CD4-positive, alpha-beta memory T cell (primary cell): Measurements from ENCODE around the gene PIGQ. TPM values are rescaled to one million over a fixed set of nuclear protein-coding genes. Genes with fewer than 3 reads are reported as not detected.

Experiments used
- CTCF ChIA-PET: fragments of 350-600 bp; sonication (Branson Sonifier 250); formaldehyde crosslinking; loops from one replicate; lab custom pipeline; 2021; ENCODE audit warnings: inconsistent platforms; ENCODE audit not compliant: partially characterized antibody; lab: Charles Lee
- POLR2A ChIA-PET: fragments of 350-600 bp; sonication (Branson Sonifier 250); formaldehyde crosslinking; loops from one replicate; lab custom pipeline; 2021; ENCODE audit not compliant: partially characterized antibody; lab: Charles Lee
- DNase-seq, 5 donors: peaks; one replicate each; pipeline versions ENCODE4 v3.0.0 to v3.0.0-alpha.2; 2020 to 2022; ENCODE audit warnings: mixed read lengths in 1 of 5
- H3K27ac ChIP-seq: one replicate; pipeline ENCODE4 v1.7.0; 2013; ENCODE audit warnings: low read depth, low read length
- H3K27me3 ChIP-seq: 2 replicates; pipeline ENCODE4 v1.7.0; 2013; ENCODE audit warnings: mild to moderate bottlenecking, low read length, moderate library complexity; ENCODE audit not compliant: insufficient read depth
- H3K36me3 ChIP-seq: 2 replicates; pipeline ENCODE4 v1.7.0; 2013; ENCODE audit warnings: mild to moderate bottlenecking, low read length, moderate library complexity; ENCODE audit not compliant: insufficient read depth
- H3K4me1 ChIP-seq: 2 replicates; pipeline ENCODE4 v1.7.0; 2013; ENCODE audit warnings: mild to moderate bottlenecking, low read length, moderate library complexity; ENCODE audit not compliant: insufficient read depth
- H3K4me3 ChIP-seq, 2 donors: one replicate each; pipeline ENCODE4 v1.7.0; 2013; ENCODE audit warnings: low read length in 2 of 2, mild to moderate bottlenecking in 1 of 2
- H3K9me3 ChIP-seq, 2 donors: one replicate each; pipeline ENCODE4 v1.7.0; 2013; ENCODE audit warnings: low read length in 2 of 2, control low read depth in 1 of 2; ENCODE audit not compliant: control insufficient read depth in 1 of 2
- H3K27ac Mint-ChIP-seq, 7 donors: one replicate each; pipeline ENCODE4 v1.8.0; 2020 to 2021; ENCODE audit warnings: mixed read lengths in 7 of 7, mild to moderate bottlenecking in 6 of 7, inconsistent platforms in 3 of 7, moderate library complexity in 3 of 7
- H3K27me3 Mint-ChIP-seq, 2 donors: one replicate each; pipeline ENCODE4 v1.8.0; 2020 to 2021; ENCODE audit warnings: mixed read lengths in 2 of 2
- H3K36me3 Mint-ChIP-seq, 2 donors: one replicate each; pipeline ENCODE4 v1.8.0; 2020 to 2021; ENCODE audit warnings: mixed read lengths in 2 of 2, inconsistent platforms in 1 of 2, mild to moderate bottlenecking in 1 of 2
- H3K4me1 Mint-ChIP-seq, 4 donors: one replicate each; pipeline ENCODE4 v1.8.0; 2020 to 2021; ENCODE audit warnings: mixed read lengths in 4 of 4, mild to moderate bottlenecking in 1 of 4
- H3K4me3 Mint-ChIP-seq, 8 donors: one replicate each; pipeline ENCODE4 v1.8.0; 2020 to 2021; ENCODE audit warnings: mixed read lengths in 8 of 8, mild to moderate bottlenecking in 7 of 8, moderate library complexity in 6 of 8, inconsistent platforms in 3 of 8
- H3K9me3 Mint-ChIP-seq, 8 donors: one replicate each; pipeline ENCODE4 v1.8.0; 2020 to 2021; ENCODE audit warnings: mixed read lengths in 8 of 8, mild to moderate bottlenecking in 5 of 8, inconsistent platforms in 3 of 8, moderate library complexity in 1 of 8
- intact Hi-C: fragments of 100-400 bp; cut with micrococcal nuclease; formaldehyde crosslinking; loops from one replicate; pipeline ENCODE4 v1.15.1; 2023
- polyA plus RNA-seq, 2 donors: library from polyadenylated mRNA; unstranded; fragments of 300-500 nt; fragmentation: Illumina TruSeq; gene quantifications; one replicate each; pipeline ENCODE4 v1.2.3, GENCODE V29; 2021
- total RNA-seq, 2 experiments: library from RNA; stranded (reverse); gene quantifications; one replicate each; pipeline ENCODE4 v1.2.3, GENCODE V29; 2021

PIGQ gene
- total and polyA plus RNA-seq, 4 experiments from 2014 or later: 7.2 to 63.3 (median 37.0) TPM

GRCh38 chr16:525123-525519, 44.6 kb upstream of the PIGQ start:
- Mint-ChIP-seq H3K27me3 (no peaks in the 10 kb centered on the region), H3K9me3 (peaks cover 0 to 2% (median 0%) of the 10 kb centered on the region in 8 donors), H3K36me3 (peaks cover 0 to 8% of the 10 kb centered on the region in 2 donors), H3K27ac (peak overlapping the region; percentile 59 to 92 (median 89)), H3K4me3 (peak overlapping the region in 4 of 8 donors; percentile 39 to 84 (median 62)), H3K4me1 (peaks cover 14 to 39% (median 25%) of the 10 kb centered on the region in 4 donors)
- POLR2A ChIA-PET: no interaction called here
- Histone ChIP-seq H3K27ac (peak overlapping the region; percentile 89), H3K4me3 (no peak overlapping the region), H3K4me1 (peaks cover 34% of the 10 kb centered on the region), H3K27me3 (no peaks in the 10 kb centered on the region), H3K9me3 (no peaks in the 10 kb centered on the region), H3K36me3 (peaks cover 5% of the 10 kb centered on the region)
- no peak for DNase-seq
- CTCF ChIA-PET: no interaction called here
- intact Hi-C loops: no loop called here

- intact Hi-C loops: no loop called here
- H3K27me3 Mint-ChIP-seq: no peaks in the 10 kb centered on the region
- Histone ChIP-seq H3K27me3 (no peaks in the 10 kb centered on the region), H3K4me3 (no peak overlapping the region), H3K36me3 (peaks cover 5% of the 10 kb centered on the region), H3K4me1 (peaks cover 40% of the 10 kb centered on the region), H3K27ac (peak overlapping the region; percentile 89), H3K9me3 (no peaks in the 10 kb centered on the region)
- H3K4me3 Mint-ChIP-seq: peak overlapping the region in 7 of 8 donors; percentile 21 to 84 (median 49)
- peaks cover 16 to 44% (median 29%) of the 10 kb centered on the region in 4 donors for H3K4me1 Mint-ChIP-seq
- peaks cover 0 to 2% (median 0%) of the 10 kb centered on the region in 8 donors for H3K9me3 Mint-ChIP-seq
- DNase-seq: peak in 2 of 5 donors; percentile 14 to 74
- peak overlapping the region; percentile 59 to 92 (median 89) for H3K27ac Mint-ChIP-seq
- H3K36me3 Mint-ChIP-seq: peaks cover 0 to 8% of the 10 kb centered on the region in 2 donors
- ChIA-PET CTCF (no interaction called here), POLR2A (interaction anchor here (1.6 to 2.1 kb wide), 2 partner anchors 28 to 170 kb away, joined by 3 to 8 read pairs; no protein-coding TSS in a partner anchor)
Measured at GRCh38 chr16:525520-526180, 44.1 kb upstream of the PIGQ start.

GRCh38 chr16:526181-527014, 43.4 kb upstream of the PIGQ start:
- H3K4me3 Mint-ChIP-seq: peak overlapping the region; percentile 76 to 90 (median 82)
- peak in 2 of 5 donors; percentile 23 to 28 for DNase-seq
- Histone ChIP-seq H3K36me3 (peaks cover 5% of the 10 kb centered on the region), H3K27me3 (no peaks in the 10 kb centered on the region), H3K9me3 (no peaks in the 10 kb centered on the region), H3K27ac (peak overlapping the region; percentile 89), H3K4me3 (peak overlapping the region; percentile 37 to 81), H3K4me1 (peaks cover 43% of the 10 kb centered on the region)
- intact Hi-C loops: loop anchor here (1.0 kb wide), 4 partner anchors 43 to 125 kb away; partner anchors contain the start of genes DECR2, PIGQ and RAB11FIP3
- ChIA-PET POLR2A (interaction anchor here (0.7 to 2.1 kb wide), 7 partner anchors 29 to 262 kb away, joined by 3 to 16 read pairs (median 5); partner anchors contain the start of genes METTL26 and RPUSD1), CTCF (no interaction called here)
- H3K9me3 Mint-ChIP-seq: peaks cover 0 to 2% (median 0%) of the 10 kb centered on the region in 8 donors
- H3K36me3 Mint-ChIP-seq: peaks cover 0 to 8% of the 10 kb centered on the region in 2 donors
- H3K27ac Mint-ChIP-seq: peak overlapping the region; percentile 86 to 94 (median 89)
- no peaks in the 10 kb centered on the region for H3K27me3 Mint-ChIP-seq
- peaks cover 16 to 44% (median 29%) of the 10 kb centered on the region in 4 donors for H3K4me1 Mint-ChIP-seq

- Mint-ChIP-seq H3K27me3 (no peaks in the 10 kb centered on the region), H3K27ac (peak within 1 kb of the TSS; percentile 86 to 95 (median 93)), H3K4me1 (peaks cover 16 to 44% (median 29%) of the 10 kb centered on the region in 4 donors), H3K9me3 (peaks cover 0 to 2% (median 0%) of the 10 kb centered on the region in 8 donors), H3K4me3 (peak within 1 kb of the TSS; percentile 90 to 95 (median 92)), H3K36me3 (peaks cover 0 to 8% of the 10 kb centered on the region in 2 donors)
- intact Hi-C loops: loop anchor here (1.0 kb wide), 4 partner anchors 42 to 126 kb away; partner anchors contain the start of genes DECR2, PIGQ and RAB11FIP3
- POLR2A ChIA-PET: interaction anchor here (0.7 to 2.1 kb wide), 11 partner anchors 30 to 261 kb away, joined by 3 to 16 read pairs (median 4); partner anchors contain the start of genes METTL26, NHLRC4, RAB11FIP3 and RPUSD1
- peak; percentile 82 to 92 (median 89) for DNase-seq
- H3K27ac ChIP-seq: peak within 1 kb of the TSS; percentile 89
- CTCF ChIA-PET: no interaction called here
- peaks cover 43% of the 10 kb centered on the region for H3K4me1 ChIP-seq
- H3K9me3 ChIP-seq: no peaks in the 10 kb centered on the region
- peak within 1 kb of the TSS; percentile 50 to 81 for H3K4me3 ChIP-seq
- peaks cover 5% of the 10 kb centered on the region for H3K36me3 ChIP-seq
- no peaks in the 10 kb centered on the region for H3K27me3 ChIP-seq
Measured at GRCh38 chr16:527015-527903, 42.5 kb upstream of the PIGQ start, which contains the start of gene CAPN15. Gene CAPN15, plus strand, starts transcription at chr16:527712. Its CDS starts 19,127 bp downstream, at chr16:546839.

GRCh38 chr16:528111-529011, 41.4 kb upstream of the PIGQ start:
- Histone ChIP-seq H3K9me3 (no peaks in the 10 kb centered on the region), H3K4me1 (peaks cover 43% of the 10 kb centered on the region), H3K27me3 (no peaks in the 10 kb centered on the region), H3K27ac (peak overlapping the region; percentile 73), H3K4me3 (peak overlapping the region; percentile 50 to 57), H3K36me3 (peaks cover 5% of the 10 kb centered on the region)
- H3K4me1 Mint-ChIP-seq: peaks cover 16 to 44% (median 29%) of the 10 kb centered on the region in 4 donors
- CTCF ChIA-PET: no interaction called here
- POLR2A ChIA-PET: interaction anchor here (0.5 to 2.1 kb wide), 9 partner anchors 19 to 1483 kb away, joined by 3 to 16 read pairs (median 5); partner anchors contain the start of genes METTL26, NHLRC4 and RAB11FIP3
- H3K4me3 Mint-ChIP-seq: peak overlapping the region; percentile 90 to 95 (median 92)
- peak overlapping the region; percentile 81 to 95 (median 92) for H3K27ac Mint-ChIP-seq
- H3K27me3 Mint-ChIP-seq: no peaks in the 10 kb centered on the region
- H3K9me3 Mint-ChIP-seq: no peaks in the 10 kb centered on the region
- intact Hi-C loops: no loop called here
- peaks cover 0 to 8% of the 10 kb centered on the region in 2 donors for H3K36me3 Mint-ChIP-seq
- peak in 4 of 5 donors; percentile 20 to 53 (median 30) for DNase-seq
